SK-N-SH treated with all-trans-retinoic acid at 6 μM for 48 hours (cell line): ENCODE data around the gene SLAMF1.

Experiments used
- ATAC-seq: fragments of 200-7000 bp; cut with Tn5 transposase; 3 replicates; pipeline ENCODE4 v1.9.1; 2020; ENCODE audit warnings: mild to moderate bottlenecking, moderate library complexity
- ARNTL ChIP-seq: fragments of 450-650 bp; formaldehyde crosslinking; IDR thresholded peaks from 2 replicates; pipeline ENCODE4 v1.5.0; 2020; ENCODE audit warnings: low read depth, mild to moderate bottlenecking, moderate library complexity, borderline replicate concordance
- BACH2 ChIP-seq: fragments of 250-450 bp; sonication (Bioruptor Pico); IDR thresholded peaks from 2 replicates; pipeline ENCODE4 v1.9.0; 2021; ENCODE audit warnings: mild to moderate bottlenecking, borderline replicate concordance
- CREB5 ChIP-seq: fragments of 250-450 bp; sonication (Bioruptor Pico); IDR thresholded peaks from 2 replicates; pipeline ENCODE4 v1.5.1; 2020; ENCODE audit warnings: low read depth, mild to moderate bottlenecking, moderate library complexity
- ESRRG ChIP-seq: fragments of 250-450 bp; sonication (Bioruptor Pico); IDR thresholded peaks from 2 replicates; pipeline ENCODE4 v1.6.1; 2021; ENCODE audit warnings: mild to moderate bottlenecking
- GLIS3 ChIP-seq: fragments of 250-450 bp; sonication (Bioruptor Pico); IDR thresholded peaks from 2 replicates; pipeline ENCODE4 v1.5.0; 2020; ENCODE audit warnings: mild to moderate bottlenecking, moderate library complexity
- POU6F1 ChIP-seq: fragments of 250-450 bp; sonication (Bioruptor Pico); IDR thresholded peaks from 2 replicates; pipeline ENCODE4 v1.8.0; 2021; ENCODE audit warnings: low read depth, mild to moderate bottlenecking, moderate library complexity, borderline replicate concordance
- SNAI2 ChIP-seq: fragments of 250-450 bp; sonication (Bioruptor Pico); IDR thresholded peaks from 2 replicates; pipeline ENCODE4 v1.5.0; 2020; ENCODE audit warnings: mild to moderate bottlenecking, moderate library complexity
- TOX ChIP-seq: fragments of 250-450 bp; sonication (Bioruptor Pico); IDR thresholded peaks from 2 replicates; pipeline ENCODE4 v1.8.0; 2021; ENCODE audit warnings: mild to moderate bottlenecking, moderate library complexity, borderline replicate concordance
- TSHZ2 ChIP-seq: fragments of 250-450 bp; sonication (Bioruptor Pico); IDR thresholded peaks from 2 replicates; pipeline ENCODE4 v1.5.0; 2020; ENCODE audit warnings: mild to moderate bottlenecking, moderate library complexity
- ZC3H10 ChIP-seq: fragments of 250-450 bp; sonication (Bioruptor Pico); IDR thresholded peaks from 2 replicates; pipeline ENCODE4 v1.5.1; 2021; ENCODE audit warnings: mild to moderate bottlenecking, moderate library complexity
- ZFP3 ChIP-seq: fragments of 250-450 bp; sonication (Bioruptor Pico); IDR thresholded peaks from 2 replicates; pipeline ENCODE4 v1.5.0; 2020; ENCODE audit warnings: mild to moderate bottlenecking, moderate library complexity
- ZNF565 ChIP-seq: fragments of 450-650 bp; formaldehyde crosslinking; conservative IDR thresholded peaks from 2 replicates; pipeline ENCODE4 v1.5.0; 2020; ENCODE audit warnings: low read depth, mild to moderate bottlenecking, moderate library complexity
- TF ChIP-seq, protein P1 (sequence below): fragments of 250-450 bp; sonication (Bioruptor Pico); IDR thresholded peaks from 2 replicates; pipeline ENCODE4 v1.5.1; 2021; ENCODE audit warnings: mild to moderate bottlenecking, moderate library complexity
- TF ChIP-seq, protein P2 (sequence below): fragments of 250-450 bp; sonication (Bioruptor Pico); IDR thresholded peaks from 2 replicates; pipeline ENCODE4 v1.8.0; 2020; ENCODE audit warnings: mild to moderate bottlenecking, moderate library complexity, borderline replicate concordance

The SLAMF1 gene

GRCh38 chr1:160619742-160620277, 27.0 kb downstream of the SLAMF1 start:
- TF ChIP-seq ZFP3 (CRISPR knock-in tag) = no peak
- TF ChIP-seq BACH2 (CRISPR knock-in tag) = no peak
- no peak for TF ChIP-seq ARNTL (CRISPR knock-in tag)
- TF ChIP-seq ZC3H10 (CRISPR knock-in tag) = no peak
- no peak for ATAC-seq

DNA sequence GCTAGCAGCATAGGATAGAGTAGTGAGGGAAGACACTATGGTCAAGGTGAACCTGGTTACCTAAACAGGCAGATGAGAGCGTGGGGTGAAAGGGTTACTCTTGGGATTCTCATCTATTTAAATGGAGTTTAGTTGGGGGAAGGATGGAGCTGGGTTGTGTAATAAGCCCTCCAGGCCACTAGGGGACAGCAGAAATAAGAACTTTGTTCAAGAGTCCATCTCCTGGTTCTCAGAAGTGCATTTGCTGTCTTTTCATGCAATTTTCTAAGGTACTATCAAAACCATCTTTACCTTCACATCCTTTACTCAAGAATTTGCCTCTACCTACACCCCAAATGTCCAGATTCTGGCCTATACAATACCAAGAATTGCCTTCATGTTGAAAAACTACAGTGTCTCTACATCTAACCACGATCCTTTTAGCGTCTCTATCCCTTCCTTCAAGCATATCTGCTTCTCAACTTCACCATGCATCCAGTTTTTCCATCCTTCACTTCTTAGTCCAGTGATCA, 28.0 kb downstream of the SLAMF1 start:
- TF ChIP-seq BACH2 (CRISPR knock-in tag) (no peak), ZNF565 (CRISPR knock-in tag) (no peak), TOX (CRISPR knock-in tag) (no peak), CREB5 (CRISPR knock-in tag) (no peak)
- TF ChIP-seq, all 23 proteins: peak for 0
- peak; percentile 52; the same call in 1 of the 3 replicates for ATAC-seq

DNA sequence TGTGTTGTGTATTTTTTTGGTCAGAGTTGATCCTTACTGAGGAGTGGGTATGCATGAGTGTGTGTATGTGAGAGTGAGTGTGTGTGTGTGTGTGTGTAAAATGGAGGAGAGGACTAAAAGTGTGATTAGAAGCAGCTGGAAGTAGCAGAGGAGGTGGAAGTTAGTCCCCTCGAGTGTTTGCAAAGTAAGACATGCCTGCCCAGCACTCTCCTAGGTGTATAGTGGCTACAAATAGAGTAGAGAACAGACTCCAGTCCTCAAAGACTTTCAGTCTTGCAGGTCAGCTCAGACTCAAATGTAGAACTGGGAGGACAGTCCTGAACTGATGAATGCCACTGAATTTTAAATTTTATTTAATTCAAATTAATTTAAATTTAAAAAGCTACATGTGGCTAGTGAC, 28.5 kb downstream of the SLAMF1 start:
- no peak for TF ChIP-seq ARNTL (CRISPR knock-in tag)
- TF ChIP-seq ESRRG = no peak
- no peak for TF ChIP-seq CREB5 (CRISPR knock-in tag)
- no peak for TF ChIP-seq BACH2 (CRISPR knock-in tag)
- TF ChIP-seq GLIS3 (CRISPR knock-in tag) = no peak
- TF ChIP-seq, protein P1, sequence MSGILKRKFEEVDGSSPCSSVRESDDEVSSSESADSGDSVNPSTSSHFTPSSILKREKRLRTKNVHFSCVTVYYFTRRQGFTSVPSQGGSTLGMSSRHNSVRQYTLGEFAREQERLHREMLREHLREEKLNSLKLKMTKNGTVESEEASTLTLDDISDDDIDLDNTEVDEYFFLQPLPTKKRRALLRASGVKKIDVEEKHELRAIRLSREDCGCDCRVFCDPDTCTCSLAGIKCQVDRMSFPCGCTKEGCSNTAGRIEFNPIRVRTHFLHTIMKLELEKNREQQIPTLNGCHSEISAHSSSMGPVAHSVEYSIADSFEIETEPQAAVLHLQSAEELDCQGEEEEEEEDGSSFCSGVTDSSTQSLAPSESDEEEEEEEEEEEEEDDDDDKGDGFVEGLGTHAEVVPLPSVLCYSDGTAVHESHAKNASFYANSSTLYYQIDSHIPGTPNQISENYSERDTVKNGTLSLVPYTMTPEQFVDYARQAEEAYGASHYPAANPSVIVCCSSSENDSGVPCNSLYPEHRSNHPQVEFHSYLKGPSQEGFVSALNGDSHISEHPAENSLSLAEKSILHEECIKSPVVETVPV (CRISPR knock-in tag) = no peak
- TF ChIP-seq TSHZ2 = no peak
- TF ChIP-seq, protein P2, sequence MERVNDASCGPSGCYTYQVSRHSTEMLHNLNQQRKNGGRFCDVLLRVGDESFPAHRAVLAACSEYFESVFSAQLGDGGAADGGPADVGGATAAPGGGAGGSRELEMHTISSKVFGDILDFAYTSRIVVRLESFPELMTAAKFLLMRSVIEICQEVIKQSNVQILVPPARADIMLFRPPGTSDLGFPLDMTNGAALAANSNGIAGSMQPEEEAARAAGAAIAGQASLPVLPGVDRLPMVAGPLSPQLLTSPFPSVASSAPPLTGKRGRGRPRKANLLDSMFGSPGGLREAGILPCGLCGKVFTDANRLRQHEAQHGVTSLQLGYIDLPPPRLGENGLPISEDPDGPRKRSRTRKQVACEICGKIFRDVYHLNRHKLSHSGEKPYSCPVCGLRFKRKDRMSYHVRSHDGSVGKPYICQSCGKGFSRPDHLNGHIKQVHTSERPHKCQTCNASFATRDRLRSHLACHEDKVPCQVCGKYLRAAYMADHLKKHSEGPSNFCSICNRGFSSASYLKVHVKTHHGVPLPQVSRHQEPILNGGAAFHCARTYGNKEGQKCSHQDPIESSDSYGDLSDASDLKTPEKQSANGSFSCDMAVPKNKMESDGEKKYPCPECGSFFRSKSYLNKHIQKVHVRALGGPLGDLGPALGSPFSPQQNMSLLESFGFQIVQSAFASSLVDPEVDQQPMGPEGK (CRISPR knock-in tag) = no peak
- TF ChIP-seq ZC3H10 (CRISPR knock-in tag) = no peak
- no peak for TF ChIP-seq TOX (CRISPR knock-in tag)
- no peak for TF ChIP-seq ZFP3 (CRISPR knock-in tag)
- TF ChIP-seq SNAI2 = no peak
- no peak for ATAC-seq

- no peak for TF ChIP-seq ESRRG
- TF ChIP-seq POU6F1 (CRISPR knock-in tag) = no peak
- ATAC-seq = no peak
Measured at GRCh38 chr1:160615660-160616059, 31.2 kb downstream of the SLAMF1 start.
